GM12891 (cell line): ENCODE measurements around the gene PPP1CA.

Source experiments
- POLR2A ChIP-seq: IDR thresholded peaks from 2 replicates; pipeline ENCODE4 v1.6.1; 2011; ENCODE audit warnings: low read depth, low read length, control low read depth
- POLR2AphosphoS5 ChIP-seq: IDR thresholded peaks from 2 replicates; pipeline ENCODE4 v1.6.1; 2011; ENCODE audit warnings: low read depth, low read length, control low read depth

DNA sequence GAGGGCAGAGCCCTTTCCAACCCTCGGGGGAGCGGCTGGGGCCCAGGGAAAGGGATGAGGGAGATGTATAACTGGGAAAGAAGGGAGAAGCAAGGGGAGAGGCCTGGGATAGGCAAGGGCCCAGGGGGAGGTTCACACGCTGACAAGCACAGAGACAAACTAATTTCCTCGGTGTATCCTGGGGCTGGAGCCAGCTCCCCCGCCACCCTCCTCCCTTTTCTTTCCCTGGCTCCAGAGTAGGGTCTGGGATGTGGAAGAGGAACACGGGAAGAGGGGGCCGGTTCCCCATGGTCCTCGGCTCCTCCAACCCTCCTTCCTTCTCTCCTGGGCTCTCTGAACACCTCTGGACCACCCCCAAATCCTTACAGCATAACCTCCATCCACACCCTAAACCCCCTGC lies 35.1 kb downstream of the PPP1CA start:
- no peak for TF ChIP-seq POLR2AphosphoS5
- TF ChIP-seq POLR2A: no peak
